Renal pelvis (tissue), 4 donors: ENCODE data around the gene ACOT12. TPM values are rescaled to one million over a fixed set of nuclear protein-coding genes. Genes with fewer than 3 reads are reported as not detected.
"Not testable (repeated sequence)": the region's sequence is repeated elsewhere in the genome, so short reads cannot be mapped to it uniquely, and the experiment has no call there.

Experiments
- DNase-seq: peaks from one replicate; pipeline ENCODE4 v3.0.0-alpha.2; 2013
- polyA plus RNA-seq, 3 donors: library from polyadenylated mRNA; unstranded; fragments of 120-200 nt; gene quantifications; one replicate each; pipeline ENCODE4 v1.2.1, GENCODE V29; 2013; ENCODE audit not compliant: insufficient read length in 3 of 3

The ACOT12 gene
- polyA plus RNA-seq, 3 donors = 0.84 to 1.1 (median 0.99) TPM

GRCh38 chr5:81345411-81346003, 48.4 kb downstream of the ACOT12 start:
- no peak for DNase-seq

- DNase-seq = no peak
Observed at GRCh38 chr5:81344736-81345135, 49.2 kb downstream of the ACOT12 start.

- DNase-seq = not testable (repeated sequence)
Observed at GRCh38 chr5:81338213-81338612, 55.7 kb downstream of the ACOT12 start.

GRCh38 chr5:81337803-81338202, 56.1 kb downstream of the ACOT12 start:
- no peak for DNase-seq

GRCh38 chr5:81336556-81336955, 57.4 kb downstream of the ACOT12 start:
- DNase-seq = peak; percentile 43

GRCh38 chr5:81335946-81336345, 58.0 kb downstream of the ACOT12 start:
- no peak for DNase-seq

GRCh38 chr5:81334304-81335061, 59.5 kb downstream of the ACOT12 start:
- DNase-seq = no peak

GRCh38 chr5:81326554-81326953, 67.4 kb downstream of the ACOT12 start:
- no peak for DNase-seq

GRCh38 chr5:81317536-81317935, 76.4 kb downstream of the ACOT12 start:
- DNase-seq = no peak

GRCh38 chr5:81316571-81316970, 77.4 kb downstream of the ACOT12 start:
- DNase-seq = no peak

- DNase-seq = no peak
Observed at GRCh38 chr5:81315830-81316229, 78.1 kb downstream of the ACOT12 start.

- no peak for DNase-seq
Observed at GRCh38 chr5:81315336-81315735, 78.6 kb downstream of the ACOT12 start.

GRCh38 chr5:81314581-81314980, 79.4 kb downstream of the ACOT12 start:
- DNase-seq = no peak

GRCh38 chr5:81313686-81314085, 80.2 kb downstream of the ACOT12 start:
- no peak for DNase-seq

GRCh38 chr5:81313278-81313677, 80.7 kb downstream of the ACOT12 start:
- DNase-seq = no peak

- no peak for DNase-seq
Observed at GRCh38 chr5:81310402-81311063, 83.4 kb downstream of the ACOT12 start.

- no peak for DNase-seq
Observed at GRCh38 chr5:81308836-81309235, 85.1 kb downstream of the ACOT12 start.

- no peak for DNase-seq
Observed at GRCh38 chr5:81305785-81306184, 88.1 kb downstream of the ACOT12 start.

- DNase-seq = no peak
Observed at GRCh38 chr5:81303563-81303962, 90.4 kb downstream of the ACOT12 start.

GRCh38 chr5:81302596-81302995, 91.3 kb downstream of the ACOT12 start:
- no peak for DNase-seq

- DNase-seq = peak; percentile 96
Observed at GRCh38 chr5:81301271-81302015, 92.5 kb downstream of the ACOT12 start, which contains the start of gene ZCCHC9. ZCCHC9 (plus strand) TSS chr5:81301587; CDS start chr5:81304758, 3,171 bp downstream.

GRCh38 chr5:81300921-81301270, 93.0 kb downstream of the ACOT12 start:
- DNase-seq = no peak
